Measurements from ENCODE around the gene RBFOX2. TPM values are rescaled to one million over a fixed set of nuclear protein-coding genes. Genes with fewer than 3 reads are reported as not detected.

Gene RBFOX2
- total RNA-seq, 2 donors from 2014 or later = 104 to 120 TPM

DNA sequence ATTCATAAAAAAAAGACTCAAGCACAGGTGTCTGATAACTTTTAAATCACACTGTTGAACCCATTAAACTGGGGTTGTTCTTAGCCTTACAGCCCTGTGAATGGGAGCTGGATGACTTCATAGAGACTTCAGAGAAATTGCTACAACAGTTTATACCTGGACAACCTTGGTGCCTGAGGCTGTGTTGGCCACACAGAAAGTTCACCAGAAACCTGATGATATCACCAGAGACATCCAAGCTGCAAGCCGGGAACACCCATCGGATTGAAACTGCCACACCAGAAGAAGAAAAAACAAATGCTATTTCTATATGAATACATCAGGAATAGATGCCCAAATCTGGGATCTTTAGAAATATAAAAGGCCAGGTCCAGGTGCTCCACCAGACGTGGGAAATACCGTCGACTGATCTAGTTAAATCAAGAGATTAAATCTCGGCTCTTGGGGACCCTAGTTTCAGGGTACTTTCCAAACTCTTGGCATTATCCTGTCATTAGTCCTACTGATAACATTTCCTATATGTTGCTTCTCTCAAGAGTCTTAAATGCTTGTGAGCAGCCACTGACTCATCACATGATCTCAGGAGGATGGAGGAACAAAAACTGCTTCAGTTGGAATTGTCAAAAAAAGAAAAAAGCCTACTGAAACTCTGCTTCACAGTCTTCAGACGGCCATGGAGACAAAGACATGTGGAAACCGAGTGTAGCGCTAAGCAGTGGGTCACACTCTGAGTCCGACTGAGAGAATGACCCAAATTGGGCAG lies 339.5 kb downstream of the RBFOX2 start:
- Mint-ChIP-seq H3K4me3 (no peak overlapping the region), H3K27ac (no peak overlapping the region), H3K4me1 (no peaks in the 10 kb centered on the region), H3K36me3 (ENCODE audit: low read depth) (no peaks in the 10 kb centered on the region), H3K9me3 (peaks cover 4% of the 10 kb centered on the region), H3K27me3 (ENCODE audit: insufficient read depth) (peaks cover 10% of the 10 kb centered on the region)
- no peak for DNase-seq
- no peak overlapping the region for H3K9ac ChIP-seq (ENCODE audit: extremely low read depth, low read length, poor library complexity, severe bottlenecking)
- no peaks in the 10 kb centered on the region for H3K4me1 ChIP-seq (ENCODE audit: control insufficient read depth, insufficient read depth, low read length)
- peaks cover 10% of the 10 kb centered on the region for H3K27me3 ChIP-seq (ENCODE audit: control insufficient read depth, insufficient read depth, low read length, poor library complexity, severe bottlenecking)
- H3K4me3 ChIP-seq (ENCODE audit: low read length) = no peak overlapping the region
- H3K36me3 ChIP-seq (ENCODE audit: control insufficient read depth, insufficient read depth, low read length) = no peaks in the 10 kb centered on the region
- TF ChIP-seq, protein P1, sequence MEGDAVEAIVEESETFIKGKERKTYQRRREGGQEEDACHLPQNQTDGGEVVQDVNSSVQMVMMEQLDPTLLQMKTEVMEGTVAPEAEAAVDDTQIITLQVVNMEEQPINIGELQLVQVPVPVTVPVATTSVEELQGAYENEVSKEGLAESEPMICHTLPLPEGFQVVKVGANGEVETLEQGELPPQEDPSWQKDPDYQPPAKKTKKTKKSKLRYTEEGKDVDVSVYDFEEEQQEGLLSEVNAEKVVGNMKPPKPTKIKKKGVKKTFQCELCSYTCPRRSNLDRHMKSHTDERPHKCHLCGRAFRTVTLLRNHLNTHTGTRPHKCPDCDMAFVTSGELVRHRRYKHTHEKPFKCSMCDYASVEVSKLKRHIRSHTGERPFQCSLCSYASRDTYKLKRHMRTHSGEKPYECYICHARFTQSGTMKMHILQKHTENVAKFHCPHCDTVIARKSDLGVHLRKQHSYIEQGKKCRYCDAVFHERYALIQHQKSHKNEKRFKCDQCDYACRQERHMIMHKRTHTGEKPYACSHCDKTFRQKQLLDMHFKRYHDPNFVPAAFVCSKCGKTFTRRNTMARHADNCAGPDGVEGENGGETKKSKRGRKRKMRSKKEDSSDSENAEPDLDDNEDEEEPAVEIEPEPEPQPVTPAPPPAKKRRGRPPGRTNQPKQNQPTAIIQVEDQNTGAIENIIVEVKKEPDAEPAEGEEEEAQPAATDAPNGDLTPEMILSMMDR (conservative IDR thresholded peaks at IDR 0.05) = no peak
- WGBS, 2 experiments (ENCODE audit: insufficient coverage in 1 of 2, insufficient read length in 1 of 2) = 89 to 94% methylated on average over 9 of the region's 10 CpGs
- no peaks in the 10 kb centered on the region for H3K9me3 ChIP-seq (ENCODE audit: control insufficient read depth, low read length)
- H3K27ac ChIP-seq (ENCODE audit: low read depth, low read length) = no peak overlapping the region

Other genes starting within 250 kb of the RBFOX2 start
- gene APOL3, start 131.9 kb upstream of the RBFOX2 start, total RNA-seq = 1 to 10 TPM in 1 of 2 donors, under 1 TPM in 1; 0.46 to 1.1 TPM
- gene APOL4, start 173.0 kb upstream of the RBFOX2 start, total RNA-seq = not detected
- 1 to 10 TPM; 2.1 to 7.9 TPM for gene APOL2, start 210.7 kb upstream of the RBFOX2 start, total RNA-seq
- under 1 TPM; 0.11 to 0.22 TPM for gene APOL1, start 224.3 kb upstream of the RBFOX2 start, total RNA-seq